Activated CD8-positive, alpha-beta memory T cell treated with anti-CD3 and anti-CD28 coated beads, Interleukin-2, amount 50 U/mL, for 4 hours (primary cell): ENCODE data around the gene SRRM5.
A peak's percentile ranks its signal among the peaks of the same experiment; 100 is the strongest.
"Not testable (repeated sequence)": the region's sequence is repeated elsewhere in the genome, so short reads cannot be mapped to it uniquely, and the experiment has no call there.

Source experiments
- DNase-seq: peaks from one replicate; pipeline ENCODE4 v3.0.0-alpha.2; 2020

Gene SRRM5

GRCh38 chr19:43616954-43617353 lies 5.1 kb downstream of the SRRM5 start:
- no peak for DNase-seq

GRCh38 chr19:43618921-43619261 lies 7.0 kb downstream of the SRRM5 start:
- DNase-seq: peak; percentile 35

- peak; percentile 84 for DNase-seq
These were observed 7.6 kb downstream of the SRRM5 start, which contains the start of gene ZNF428 for GRCh38 chr19:43619262-43620060. TSS of gene ZNF428 (minus strand) at chr19:43619629. CDS start at chr19:43614304, 5,325 bp downstream.

- DNase-seq: peak; percentile 84
These were observed 8.4 kb downstream of the SRRM5 start for GRCh38 chr19:43620061-43621001.

GRCh38 chr19:43622070-43622469 lies 10.2 kb downstream of the SRRM5 start:
- DNase-seq: no peak

- no peak for DNase-seq
These were observed 11.1 kb downstream of the SRRM5 start for GRCh38 chr19:43622956-43623355.

GRCh38 chr19:43623889-43624670 lies 12.2 kb downstream of the SRRM5 start:
- DNase-seq: no peak

GRCh38 chr19:43624933-43625332 lies 13.0 kb downstream of the SRRM5 start:
- peak; percentile 86 for DNase-seq

GRCh38 chr19:43625918-43626579 lies 14.2 kb downstream of the SRRM5 start:
- DNase-seq: no peak

- no peak for DNase-seq
These were observed 14.9 kb downstream of the SRRM5 start for GRCh38 chr19:43626838-43627237.

GRCh38 chr19:43628646-43629326 lies 16.9 kb downstream of the SRRM5 start:
- no peak for DNase-seq

- no peak for DNase-seq
These were observed 19.6 kb downstream of the SRRM5 start for GRCh38 chr19:43631491-43631890.

GRCh38 chr19:43633520-43633919 lies 21.6 kb downstream of the SRRM5 start:
- no peak for DNase-seq

- no peak for DNase-seq
These were observed 22.2 kb downstream of the SRRM5 start for GRCh38 chr19:43634068-43634467.

- DNase-seq: no peak
These were observed 22.6 kb downstream of the SRRM5 start for GRCh38 chr19:43634506-43634871.

GRCh38 chr19:43634872-43635560 lies 23.1 kb downstream of the SRRM5 start:
- no peak for DNase-seq

- DNase-seq: not testable (repeated sequence)
These were observed 23.7 kb downstream of the SRRM5 start for GRCh38 chr19:43635561-43635940.

GRCh38 chr19:43636121-43636683 lies 24.3 kb downstream of the SRRM5 start:
- no peak for DNase-seq

- DNase-seq: no peak
These were observed 26.5 kb downstream of the SRRM5 start for GRCh38 chr19:43638214-43638994.

- no peak for DNase-seq
These were observed 27.2 kb downstream of the SRRM5 start for GRCh38 chr19:43638995-43639518.
